ENCODE measurements around the gene TNNI3K. TPM values are rescaled to one million over a fixed set of nuclear protein-coding genes. Genes with fewer than 3 reads are reported as not detected.

TNNI3K gene
- total RNA-seq, 2 donors from 2014 or later: 0.59 to 0.96 TPM

GRCh38 chr1:74367175-74367813 is 132.1 kb downstream of the TNNI3K start:
- Histone ChIP-seq H3K36me3 (no peaks in the 10 kb centered on the region), H3K27ac (no peak overlapping the region), H3K4me1 (no peaks in the 10 kb centered on the region), H3K9me3 (no peaks in the 10 kb centered on the region), H3K4me3 (no peak overlapping the region), H3K9ac (ENCODE audit: low read depth in 2 of 2, low read length in 2 of 2) (no peak overlapping the region), H3K27me3 (no peaks in the 10 kb centered on the region)
- intact Hi-C loops (cut with DNase I): no loop called here
- no peak for TF ChIP-seq CTCF (IDR thresholded peaks at IDR 0.05)
- no peak for DNase-seq

- Histone ChIP-seq H3K4me3 (no peak overlapping the region), H3K36me3 (no peaks in the 10 kb centered on the region), H3K4me1 (no peaks in the 10 kb centered on the region), H3K27me3 (no peaks in the 10 kb centered on the region), H3K9me3 (no peaks in the 10 kb centered on the region), H3K9ac (ENCODE audit: low read depth in 2 of 2, low read length in 2 of 2) (no peak overlapping the region), H3K27ac (no peak overlapping the region)
- no peak for TF ChIP-seq CTCF (IDR thresholded peaks at IDR 0.05)
- DNase-seq: no peak
- intact Hi-C loops (cut with DNase I): no loop called here
These were observed 133.1 kb downstream of the TNNI3K start for GRCh38 chr1:74368335-74368734.

- Histone ChIP-seq H3K36me3 (no peaks in the 10 kb centered on the region), H3K9ac (ENCODE audit: low read depth in 2 of 2, low read length in 2 of 2) (no peak overlapping the region), H3K9me3 (no peaks in the 10 kb centered on the region), H3K4me1 (no peaks in the 10 kb centered on the region), H3K4me3 (no peak overlapping the region), H3K27me3 (no peaks in the 10 kb centered on the region), H3K27ac (no peak overlapping the region)
- intact Hi-C loops (cut with DNase I): no loop called here
- DNase-seq: no peak
- TF ChIP-seq CTCF (IDR thresholded peaks at IDR 0.05): no peak
These were observed 140.2 kb downstream of the TNNI3K start for GRCh38 chr1:74375376-74375775.

- no peaks in the 10 kb centered on the region for H3K9me3 ChIP-seq
- no peak overlapping the region for H3K9ac ChIP-seq (ENCODE audit: low read depth in 2 of 2, low read length in 2 of 2)
- no peak for DNase-seq
- no peak overlapping the region for H3K4me3 ChIP-seq
- H3K27me3 ChIP-seq: no peaks in the 10 kb centered on the region
- H3K27ac ChIP-seq: no peak overlapping the region
- TF ChIP-seq CTCF (IDR thresholded peaks at IDR 0.05): no peak
- intact Hi-C loops (cut with DNase I): no loop called here
- H3K4me1 ChIP-seq: no peaks in the 10 kb centered on the region
- H3K36me3 ChIP-seq: no peaks in the 10 kb centered on the region
These were observed 145.1 kb downstream of the TNNI3K start for GRCh38 chr1:74380252-74380651.

GRCh38 chr1:74388855-74389254 is 153.7 kb downstream of the TNNI3K start:
- no peak for DNase-seq
- Histone ChIP-seq H3K27me3 (no peaks in the 10 kb centered on the region), H3K4me3 (no peak overlapping the region), H3K4me1 (no peaks in the 10 kb centered on the region), H3K27ac (no peak overlapping the region), H3K9me3 (no peaks in the 10 kb centered on the region), H3K36me3 (no peaks in the 10 kb centered on the region), H3K9ac (ENCODE audit: low read depth in 2 of 2, low read length in 2 of 2) (no peak overlapping the region)
- intact Hi-C loops (cut with DNase I): no loop called here
- no peak for TF ChIP-seq CTCF (IDR thresholded peaks at IDR 0.05)

Measured in colonic mucosa (tissue), 4 donors.